K562 treated with DMSO at 1 percent for 4 hours (cell line): Measurements from ENCODE around the gene AFAP1. TPM values are rescaled to one million over a fixed set of nuclear protein-coding genes. Genes with fewer than 3 reads are reported as not detected.

ENCODE experiments used
- total RNA-seq: library from RNA; unstranded; fragments of 300-600 nt; gene quantifications from 2 replicates; pipeline ENCODE4 v1.2.3, GENCODE V29; 2022; ENCODE audit not compliant: insufficient read depth

The AFAP1 gene, protein sequence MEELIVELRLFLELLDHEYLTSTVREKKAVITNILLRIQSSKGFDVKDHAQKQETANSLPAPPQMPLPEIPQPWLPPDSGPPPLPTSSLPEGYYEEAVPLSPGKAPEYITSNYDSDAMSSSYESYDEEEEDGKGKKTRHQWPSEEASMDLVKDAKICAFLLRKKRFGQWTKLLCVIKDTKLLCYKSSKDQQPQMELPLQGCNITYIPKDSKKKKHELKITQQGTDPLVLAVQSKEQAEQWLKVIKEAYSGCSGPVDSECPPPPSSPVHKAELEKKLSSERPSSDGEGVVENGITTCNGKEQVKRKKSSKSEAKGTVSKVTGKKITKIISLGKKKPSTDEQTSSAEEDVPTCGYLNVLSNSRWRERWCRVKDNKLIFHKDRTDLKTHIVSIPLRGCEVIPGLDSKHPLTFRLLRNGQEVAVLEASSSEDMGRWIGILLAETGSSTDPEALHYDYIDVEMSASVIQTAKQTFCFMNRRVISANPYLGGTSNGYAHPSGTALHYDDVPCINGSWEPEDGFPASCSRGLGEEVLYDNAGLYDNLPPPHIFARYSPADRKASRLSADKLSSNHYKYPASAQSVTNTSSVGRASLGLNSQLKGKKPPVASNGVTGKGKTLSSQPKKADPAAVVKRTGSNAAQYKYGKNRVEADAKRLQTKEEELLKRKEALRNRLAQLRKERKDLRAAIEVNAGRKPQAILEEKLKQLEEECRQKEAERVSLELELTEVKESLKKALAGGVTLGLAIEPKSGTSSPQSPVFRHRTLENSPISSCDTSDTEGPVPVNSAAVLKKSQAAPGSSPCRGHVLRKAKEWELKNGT
- 0.23 and 0.40 TPM in 2 replicates for total RNA-seq

DNA sequence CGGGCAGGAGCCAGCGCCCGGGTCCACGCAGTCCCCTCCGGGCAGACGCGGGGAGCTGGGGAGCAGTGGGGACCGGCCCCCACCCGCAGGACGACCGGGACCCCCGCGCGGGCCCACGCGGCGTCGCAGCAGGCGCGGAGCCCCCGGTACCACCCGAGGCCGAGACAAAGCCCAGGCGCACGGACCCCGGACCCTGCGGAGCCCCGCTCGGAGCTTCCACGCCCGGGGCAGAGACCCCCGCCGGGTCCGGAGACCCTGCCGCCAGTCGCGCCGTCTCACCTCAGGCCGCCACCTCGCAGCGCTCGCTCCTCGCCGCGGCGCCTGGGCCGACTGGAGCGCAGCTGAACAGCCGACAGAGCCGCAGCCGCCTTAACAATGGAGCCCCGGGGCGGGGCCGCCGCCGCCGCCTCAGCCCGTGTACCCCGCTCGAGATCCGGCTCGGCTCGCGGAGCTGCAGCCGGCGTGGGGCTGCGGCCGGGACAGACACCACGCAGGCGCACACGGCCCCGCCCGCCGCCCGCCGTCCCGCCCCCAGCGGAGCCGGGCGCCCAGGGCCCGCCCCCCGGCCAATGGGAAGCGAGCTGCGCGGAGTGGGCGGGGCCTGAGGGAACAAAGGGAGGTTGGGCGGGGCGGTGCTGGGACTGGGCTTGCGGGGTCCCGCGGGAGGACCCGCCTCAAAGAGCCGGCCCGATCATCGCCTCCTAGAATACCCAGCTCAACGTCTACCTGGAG lies at the start of gene AFAP1:
AFAP1 (minus strand) TSS at position 485 of the 732 bp plus-strand sequence. CDS start 67,783 bp downstream, outside the sequence.

Other genes with a start within 250 kb of the AFAP1 start
- not detected in 2 replicates for gene ABLIM2, start 219.0 kb upstream of the AFAP1 start, total RNA-seq